Endothelial cell of umbilical vein (primary cell): Measurements from ENCODE around the gene MED25. TPM values are rescaled to one million over a fixed set of nuclear protein-coding genes. Genes with fewer than 3 reads are reported as not detected.

Source experiments
- BruUV-seq: library from RNA; stranded (reverse); fragments of 400-500 nt; replicated peaks from 2 replicates; lab custom pipeline; 2021; lab: Mats Ljungman, UMichigan
- CTCF ChIA-PET: fragments of 300-600, 350-600 bp; sonication (Branson Sonifier 250); formaldehyde crosslinking; loops from one replicate; lab custom pipeline; 2021; ENCODE audit warnings: antibody characterized with exemption, inconsistent platforms; lab: Charles Lee
- POLR2A ChIA-PET: fragments of 300-600, 350-600 bp; sonication (Branson Sonifier 250); formaldehyde crosslinking; loops from one replicate; lab custom pipeline; 2021; ENCODE audit warnings: antibody characterized with exemption, inconsistent platforms; lab: Charles Lee
- DNase-seq: peaks from one replicate; pipeline ENCODE4 v3.0.0-alpha.2; 2011; ENCODE audit warnings: low read depth, low spot score
- FAIRE-seq: peaks from 2 replicates; lab custom pipeline; 2011; peaks lifted over from hg19 to GRCh38; lab: Jason Lieb, UNC
- H2AFZ ChIP-seq: 2 replicates; pipeline ENCODE4 v1.6.0; 2012; ENCODE audit warnings: low read depth, low read length, control low read depth, inconsistent platforms
- H3K27ac ChIP-seq: 2 replicates; pipeline ENCODE4 v1.5.1; 2011; ENCODE audit warnings: low read depth, mild to moderate bottlenecking, control low read depth, low read length, moderate library complexity; ENCODE audit not compliant: insufficient read depth
- H3K27me3 ChIP-seq, 2 experiments: 2 replicates each; pipeline versions ENCODE4 v1.6.0 to v1.6.1; 2011; ENCODE audit warnings: low read length in 2 of 2, mixed read lengths in 1 of 2; ENCODE audit not compliant: control insufficient read depth in 2 of 2, insufficient read depth in 2 of 2
- H3K36me3 ChIP-seq, 2 experiments: 2 replicates in 1 of 2; 3 replicates in 1 of 2; pipeline ENCODE4 v1.5.1; 2011; ENCODE audit warnings: low read length in 2 of 2, mild to moderate bottlenecking in 1 of 2, moderate library complexity in 1 of 2; ENCODE audit not compliant: control insufficient read depth in 2 of 2, insufficient read depth in 2 of 2; ENCODE audit errors: extremely low read depth in 1 of 2
- H3K4me1 ChIP-seq: 3 replicates; pipeline ENCODE4 v1.5.1; 2011; ENCODE audit warnings: mild to moderate bottlenecking, low read length; ENCODE audit not compliant: control insufficient read depth, insufficient read depth; ENCODE audit errors: extremely low read depth
- H3K4me2 ChIP-seq: 2 replicates; pipeline ENCODE4 v1.6.1; 2011; ENCODE audit warnings: low read length, control low read depth, mixed read lengths; ENCODE audit not compliant: insufficient read depth
- H3K4me3 ChIP-seq, 3 experiments: fragments of 200-600 bp in 1 of 3; sonication (generic), shearing (Covaris generic) in 1 of 3; replicated peaks in 1 of 3; 2 replicates each; pipeline ENCODE4 v1.5.1; 2011 to 2016; ENCODE audit warnings: control low read depth in 3 of 3, low read length in 3 of 3, mild to moderate bottlenecking in 2 of 3, inconsistent platforms in 1 of 3, low read depth in 1 of 3, moderate library complexity in 1 of 3; ENCODE audit not compliant: insufficient read depth in 1 of 3
- H3K79me2 ChIP-seq: 2 replicates; pipeline ENCODE4 v1.6.0; 2012; ENCODE audit warnings: low read length, inconsistent platforms; ENCODE audit not compliant: control insufficient read depth, insufficient read depth
- H3K9ac ChIP-seq: replicated peaks from 2 replicates; pipeline ENCODE3; 2011; ENCODE audit warnings: low read length, control low read depth; ENCODE audit not compliant: insufficient read depth; ENCODE audit errors: extremely low read depth
- H3K9me1 ChIP-seq: replicated peaks from 3 replicates; pipeline ENCODE4 v1.6.0; 2011; ENCODE audit warnings: mild to moderate bottlenecking, low read length; ENCODE audit not compliant: control insufficient read depth, insufficient read depth; ENCODE audit errors: extremely low read depth
- H3K9me3 ChIP-seq: replicated peaks from 2 replicates; pipeline ENCODE4 v1.5.1; 2012; ENCODE audit warnings: low read length, inconsistent platforms; ENCODE audit not compliant: control insufficient read depth, insufficient read depth
- H4K20me1 ChIP-seq: replicated peaks from 2 replicates; pipeline ENCODE3; 2011; ENCODE audit warnings: mild to moderate bottlenecking, low read length; ENCODE audit not compliant: control insufficient read depth, insufficient read depth; ENCODE audit errors: extremely low read depth
- EZH2 ChIP-seq: IDR thresholded peaks from 2 replicates; pipeline ENCODE4 v1.6.1; 2012; ENCODE audit warnings: borderline replicate concordance, low read depth, mild to moderate bottlenecking, moderate library complexity, low read length, inconsistent platforms; ENCODE audit not compliant: severe bottlenecking
- FOS ChIP-seq: IDR thresholded peaks from 2 replicates; pipeline ENCODE4 v1.6.1; 2011; ENCODE audit warnings: mild to moderate bottlenecking, low read length, moderate library complexity, borderline replicate concordance; ENCODE audit not compliant: insufficient read depth
- GATA2 ChIP-seq: IDR thresholded peaks from 2 replicates; pipeline ENCODE4 v1.7.0; 2011; ENCODE audit warnings: low read depth, mild to moderate bottlenecking, moderate library complexity, mixed read lengths, low read length; ENCODE audit not compliant: insufficient read length, insufficient read depth
- JUN ChIP-seq: IDR thresholded peaks from 2 replicates; pipeline ENCODE4 v1.6.1; 2011; ENCODE audit warnings: borderline replicate concordance, low read depth; ENCODE audit not compliant: insufficient read length, insufficient read depth
- MYC ChIP-seq: IDR thresholded peaks from one replicate; pipeline ENCODE4 v1.6.1; 2011; ENCODE audit warnings: mild to moderate bottlenecking, low read depth, low read length
- POLR2A ChIP-seq: IDR thresholded peaks from 2 replicates; pipeline ENCODE4 v1.6.1; 2012; ENCODE audit warnings: low read depth, mild to moderate bottlenecking, control low read depth, low read length
- POLR2AphosphoS5 ChIP-seq: IDR thresholded peaks from 2 replicates; pipeline ENCODE4 v1.6.1; 2012; ENCODE audit warnings: low read depth, mild to moderate bottlenecking, control low read depth, low read length, moderate library complexity; ENCODE audit not compliant: insufficient read depth
- dilution Hi-C: fragments of 300-500 bp; cut with MboI; formaldehyde crosslinking; loops from one replicate; pipeline ENCODE4 v1.15.0; 2019; ENCODE audit warnings: low sequenced_read_pairs; ENCODE audit not compliant: extremely low pct_ligation_motif_present
- intact Hi-C: fragments of 100-400 bp; cut with micrococcal nuclease; formaldehyde crosslinking; loops from one replicate; pipeline ENCODE4 v1.10.0; 2022
- polyA plus RNA-seq, 4 experiments: library from polyadenylated mRNA; depleted of rRNA in 3 of 4; stranded (reverse) in 3 of 4; unstranded in 1 of 4; fragments of >200 nt; gene quantifications; 2 replicates each; pipeline versions ENCODE4 v1.2.1 to v1.2.3, GENCODE V29; 2011 to 2012; ENCODE audit warnings: missing spikeins in 1 of 4
- total RNA-seq: library from RNA; stranded (reverse); gene quantifications from 2 replicates; pipeline ENCODE4 v1.2.3, GENCODE V29; 2021
- TF ChIP-seq, protein P1 (sequence below): IDR thresholded peaks from 2 replicates; pipeline ENCODE4 v1.6.1; 2011; ENCODE audit not compliant: insufficient read depth, insufficient read length
- TF ChIP-seq, protein P2 (sequence below), 2 donors: IDR thresholded peaks; 1 replicate in 1 of 2; 2 replicates in 1 of 2; pipeline ENCODE4 v1.5.1; 2011; ENCODE audit warnings: low read length in 2 of 2, mild to moderate bottlenecking in 2 of 2, moderate library complexity in 2 of 2, control low read depth in 1 of 2, inconsistent platforms in 1 of 2, low read depth in 1 of 2; ENCODE audit not compliant: insufficient read depth in 1 of 2; ENCODE audit errors: extremely low read depth in 1 of 2

The MED25 gene
- total and polyA plus RNA-seq, 2 donors (not counting 3 experiments of a cell fraction or from before 2014, with no cell fraction given), result 31.7 to 62.9 TPM

DNA sequence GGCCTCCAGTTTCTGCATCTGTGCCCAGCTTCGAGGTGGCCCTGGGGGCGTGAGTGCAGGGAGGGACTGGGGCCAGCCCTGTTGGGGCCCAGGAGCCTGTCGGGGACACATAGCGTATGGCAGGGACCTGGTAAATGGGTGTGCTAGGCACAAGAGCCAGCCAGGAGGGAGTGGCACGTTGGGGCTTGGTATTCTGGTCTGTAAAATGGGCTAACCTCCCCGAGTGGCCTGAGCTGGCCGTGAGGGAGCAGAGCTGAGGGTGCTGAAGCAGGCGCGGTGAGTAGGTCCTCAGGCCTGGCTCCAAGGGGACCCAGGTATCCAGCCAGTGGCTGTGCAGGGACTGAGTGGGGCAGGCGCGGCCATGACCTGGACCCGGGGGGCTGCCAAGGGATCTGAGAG, 37.2 kb downstream of the MED25 start:
- H3K9me3 ChIP-seq, result no peaks in the 10 kb centered on the region
- no peak overlapping the region for H3K9ac ChIP-seq
- DNase-seq (no peak), FAIRE-seq (no peak)
- ChIA-PET CTCF (no interaction called here), POLR2A (no interaction called here)
- no peaks in the 10 kb centered on the region for H3K27me3 ChIP-seq
- BruUV-seq, result no TSS peak
- no peak overlapping the region for H3K27ac ChIP-seq
- no peak overlapping the region for H3K4me3 ChIP-seq
- H4K20me1 ChIP-seq, result no peaks in the 10 kb centered on the region
- no peaks in the 10 kb centered on the region for H3K9me1 ChIP-seq
- H3K36me3 ChIP-seq, result peaks cover 2 to 43% of the 10 kb centered on the region in 2 experiments
- H3K4me2 ChIP-seq, result no peak overlapping the region
- peaks cover 25% of the 10 kb centered on the region for H3K79me2 ChIP-seq
- no peak overlapping the region for H2AFZ ChIP-seq
- intact Hi-C loops (no loop called here), dilution Hi-C loops (no loop called here)
- no peak for TF ChIP-seq JUN
- no peak for TF ChIP-seq POLR2A
- no peak for TF ChIP-seq MYC
- H3K4me1 ChIP-seq, result peaks cover 26% of the 10 kb centered on the region

DNA sequence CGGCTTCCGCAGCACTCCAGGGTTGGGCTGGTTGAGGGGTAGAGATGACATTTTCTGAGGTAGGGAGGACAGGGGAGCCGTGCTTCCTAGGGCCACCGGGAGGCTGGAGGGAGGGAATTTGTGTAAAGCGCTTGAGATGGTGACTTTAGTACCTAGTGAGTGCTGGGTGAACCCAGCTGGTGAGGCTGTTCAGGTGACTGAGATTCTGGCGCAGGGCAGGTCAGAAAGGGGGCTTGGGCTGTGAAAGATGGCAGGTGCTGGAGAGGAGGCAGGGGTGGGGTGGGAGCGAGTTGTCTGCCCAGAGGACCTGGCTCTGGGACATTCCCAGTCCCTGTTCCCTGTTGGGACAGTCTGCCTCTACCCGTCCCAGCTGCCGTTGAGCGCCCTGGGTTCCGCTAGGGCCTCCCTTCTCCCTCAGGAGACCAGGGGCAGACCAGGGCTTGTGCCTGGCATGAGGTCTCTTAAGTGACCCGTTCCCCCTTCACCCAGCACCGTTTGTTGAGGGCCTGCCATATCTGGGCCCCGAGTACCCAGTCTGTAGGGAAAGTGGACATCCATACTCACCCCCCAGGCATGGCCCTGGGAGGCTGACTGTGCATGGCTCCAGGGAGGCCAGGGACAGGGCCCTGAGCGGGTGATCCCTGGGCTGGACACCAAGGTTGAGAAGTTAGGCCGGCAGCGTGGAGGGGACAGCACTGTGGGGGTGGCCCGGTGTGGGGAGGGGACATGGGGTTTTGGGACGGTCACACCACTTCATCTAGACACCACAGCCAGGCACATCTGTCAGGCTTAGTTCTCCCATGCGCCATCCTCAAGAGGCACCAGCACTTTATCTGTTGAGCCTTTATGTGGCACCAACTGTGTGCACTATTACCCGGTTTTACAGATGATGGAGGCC, 37.8 kb downstream of the MED25 start:
- Histone ChIP-seq H3K36me3 (peaks cover 2 to 49% of the 10 kb centered on the region in 2 experiments), H3K4me1 (peaks cover 26% of the 10 kb centered on the region), H2AFZ (no peak overlapping the region), H4K20me1 (no peaks in the 10 kb centered on the region), H3K27ac (no peak overlapping the region), H3K27me3 (no peaks in the 10 kb centered on the region), H3K9ac (no peak overlapping the region), H3K9me3 (no peaks in the 10 kb centered on the region), H3K4me3 (no peak overlapping the region), H3K79me2 (peaks cover 25% of the 10 kb centered on the region), H3K4me2 (no peak overlapping the region), H3K9me1 (no peaks in the 10 kb centered on the region)
- dilution Hi-C loops (no loop called here), intact Hi-C loops (no loop called here)
- TF ChIP-seq MYC (no peak), POLR2A (no peak), GATA2 (no peak), JUN (no peak), EZH2 (no peak), POLR2AphosphoS5 (no peak), FOS (no peak)
- TF ChIP-seq, protein P1, sequence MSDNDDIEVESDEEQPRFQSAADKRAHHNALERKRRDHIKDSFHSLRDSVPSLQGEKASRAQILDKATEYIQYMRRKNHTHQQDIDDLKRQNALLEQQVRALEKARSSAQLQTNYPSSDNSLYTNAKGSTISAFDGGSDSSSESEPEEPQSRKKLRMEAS, result no peak
- TF ChIP-seq, protein P2, sequence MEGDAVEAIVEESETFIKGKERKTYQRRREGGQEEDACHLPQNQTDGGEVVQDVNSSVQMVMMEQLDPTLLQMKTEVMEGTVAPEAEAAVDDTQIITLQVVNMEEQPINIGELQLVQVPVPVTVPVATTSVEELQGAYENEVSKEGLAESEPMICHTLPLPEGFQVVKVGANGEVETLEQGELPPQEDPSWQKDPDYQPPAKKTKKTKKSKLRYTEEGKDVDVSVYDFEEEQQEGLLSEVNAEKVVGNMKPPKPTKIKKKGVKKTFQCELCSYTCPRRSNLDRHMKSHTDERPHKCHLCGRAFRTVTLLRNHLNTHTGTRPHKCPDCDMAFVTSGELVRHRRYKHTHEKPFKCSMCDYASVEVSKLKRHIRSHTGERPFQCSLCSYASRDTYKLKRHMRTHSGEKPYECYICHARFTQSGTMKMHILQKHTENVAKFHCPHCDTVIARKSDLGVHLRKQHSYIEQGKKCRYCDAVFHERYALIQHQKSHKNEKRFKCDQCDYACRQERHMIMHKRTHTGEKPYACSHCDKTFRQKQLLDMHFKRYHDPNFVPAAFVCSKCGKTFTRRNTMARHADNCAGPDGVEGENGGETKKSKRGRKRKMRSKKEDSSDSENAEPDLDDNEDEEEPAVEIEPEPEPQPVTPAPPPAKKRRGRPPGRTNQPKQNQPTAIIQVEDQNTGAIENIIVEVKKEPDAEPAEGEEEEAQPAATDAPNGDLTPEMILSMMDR (IDR thresholded peaks at IDR 0.05; ENCODE audit: extremely low read depth in 1 of 2, insufficient read depth in 1 of 2, low read depth in 1 of 2, low read length in 2 of 2), result no peak
- no TSS peak for BruUV-seq
- POLR2A ChIA-PET, result no interaction called here
- DNase-seq (no peak), FAIRE-seq (no peak)
- CTCF ChIA-PET, result no interaction called here
